Transverse colon (tissue), 4 donors: ENCODE results near the gene GTPBP2.

Experiments
- EP300 ChIP-seq: sonication (generic); formaldehyde crosslinking; IDR thresholded peaks from one replicate; pipeline ENCODE4 v1.6.1; 2017; ENCODE audit warnings: antibody characterized with exemption, low read depth
- POLR2A ChIP-seq: fragments of 450-650 bp; IDR thresholded peaks from one replicate; pipeline ENCODE4 v1.6.1; 2016; ENCODE audit warnings: antibody characterized with exemption, mild to moderate bottlenecking, moderate library complexity
- POLR2AphosphoS5 ChIP-seq, 3 donors: sonication (generic); formaldehyde crosslinking; IDR thresholded peaks; one replicate each; pipeline ENCODE4 v1.6.1; 2016; ENCODE audit warnings: antibody characterized with exemption in 3 of 3
- TF ChIP-seq, protein P1 (sequence below), 5 experiments: fragments of 200-600 bp in 3 of 5; fragments of 450-650 bp in 2 of 5; sonication (generic) in 3 of 5; IDR thresholded peaks; 1 replicate in 2 of 5; 2 replicates in 3 of 5; pipeline ENCODE4 v1.5.1; 2016 to 2017; ENCODE audit warnings: antibody characterized with exemption in 5 of 5, inconsistent platforms in 3 of 5, mild to moderate bottlenecking in 2 of 5, moderate library complexity in 1 of 5

- TF ChIP-seq, protein P1, sequence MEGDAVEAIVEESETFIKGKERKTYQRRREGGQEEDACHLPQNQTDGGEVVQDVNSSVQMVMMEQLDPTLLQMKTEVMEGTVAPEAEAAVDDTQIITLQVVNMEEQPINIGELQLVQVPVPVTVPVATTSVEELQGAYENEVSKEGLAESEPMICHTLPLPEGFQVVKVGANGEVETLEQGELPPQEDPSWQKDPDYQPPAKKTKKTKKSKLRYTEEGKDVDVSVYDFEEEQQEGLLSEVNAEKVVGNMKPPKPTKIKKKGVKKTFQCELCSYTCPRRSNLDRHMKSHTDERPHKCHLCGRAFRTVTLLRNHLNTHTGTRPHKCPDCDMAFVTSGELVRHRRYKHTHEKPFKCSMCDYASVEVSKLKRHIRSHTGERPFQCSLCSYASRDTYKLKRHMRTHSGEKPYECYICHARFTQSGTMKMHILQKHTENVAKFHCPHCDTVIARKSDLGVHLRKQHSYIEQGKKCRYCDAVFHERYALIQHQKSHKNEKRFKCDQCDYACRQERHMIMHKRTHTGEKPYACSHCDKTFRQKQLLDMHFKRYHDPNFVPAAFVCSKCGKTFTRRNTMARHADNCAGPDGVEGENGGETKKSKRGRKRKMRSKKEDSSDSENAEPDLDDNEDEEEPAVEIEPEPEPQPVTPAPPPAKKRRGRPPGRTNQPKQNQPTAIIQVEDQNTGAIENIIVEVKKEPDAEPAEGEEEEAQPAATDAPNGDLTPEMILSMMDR (IDR thresholded peaks at IDR 0.05): no peak
- TF ChIP-seq POLR2A: no peak
- no peak for TF ChIP-seq EP300
- no peak for TF ChIP-seq POLR2AphosphoS5 (IDR thresholded peaks at IDR 0.05)
Measured at GRCh38 chr6:43600595-43600994, 28.5 kb downstream of the GTPBP2 start.
